GM23248 (cell line): ENCODE results near the gene BRK1. TPM values are rescaled to one million over a fixed set of nuclear protein-coding genes. Genes with fewer than 3 reads are reported as not detected.

Experiments used
- DNase-seq: peaks from one replicate; pipeline ENCODE4 v3.0.0-alpha.2; 2015
- H2AFZ ChIP-seq: fragments of 200-600 bp; sonication (generic); 2 replicates; pipeline ENCODE4 v1.6.1; 2016; ENCODE audit warnings: antibody characterized with exemption
- H3F3A ChIP-seq: fragments of 200-600 bp; sonication (generic); 2 replicates; pipeline ENCODE4 v1.6.1; 2016; ENCODE audit warnings: mild to moderate bottlenecking, antibody characterized with exemption, mixed run types; ENCODE audit not compliant: insufficient read depth
- H3K27ac ChIP-seq: fragments of 200-600 bp; sonication (generic); 2 replicates; pipeline ENCODE4 v1.5.1; 2016; ENCODE audit warnings: mild to moderate bottlenecking
- H3K27me3 ChIP-seq: fragments of 200-600 bp; sonication (generic); replicated peaks from 2 replicates; pipeline ENCODE4 v1.6.1; 2016; ENCODE audit warnings: mild to moderate bottlenecking; ENCODE audit not compliant: insufficient read depth
- H3K36me3 ChIP-seq: fragments of 200-600 bp; sonication (generic); 2 replicates; pipeline ENCODE4 v1.6.1; 2016; ENCODE audit warnings: low read depth, mild to moderate bottlenecking
- H3K4me1 ChIP-seq: fragments of 200-600 bp; sonication (generic); 2 replicates; pipeline ENCODE4 v1.6.1; 2016; ENCODE audit warnings: mild to moderate bottlenecking; ENCODE audit not compliant: insufficient read depth
- H3K4me2 ChIP-seq: fragments of 200-600 bp; sonication (generic); one replicate; pipeline ENCODE4 v1.6.1; 2016; ENCODE audit warnings: mild to moderate bottlenecking; ENCODE audit not compliant: unreplicated experiment
- H3K4me3 ChIP-seq: fragments of 200-600 bp; sonication (generic); 2 replicates; pipeline ENCODE4 v1.5.1; 2016; ENCODE audit warnings: mild to moderate bottlenecking
- H3K79me2 ChIP-seq: fragments of 200-600 bp; sonication (generic); 2 replicates; pipeline ENCODE4 v1.6.1; 2016; ENCODE audit warnings: mild to moderate bottlenecking; ENCODE audit not compliant: insufficient read depth
- H3K9ac ChIP-seq: fragments of 200-600 bp; sonication (generic); 2 replicates; pipeline ENCODE4 v1.6.1; 2016; ENCODE audit warnings: mild to moderate bottlenecking
- H3K9me2 ChIP-seq: fragments of 200-600 bp; sonication (generic); 2 replicates; pipeline ENCODE4 v1.6.1; 2016; ENCODE audit warnings: mixed run types, mild to moderate bottlenecking, moderate library complexity; ENCODE audit not compliant: insufficient read depth
- H3K9me3 ChIP-seq: fragments of 200-600 bp; sonication (generic); one replicate; pipeline ENCODE4 v1.6.1; 2017; ENCODE audit warnings: low read depth
- H4K20me1 ChIP-seq: fragments of 200-600 bp; sonication (generic); 2 replicates; pipeline ENCODE4 v1.6.0; 2016; ENCODE audit not compliant: insufficient read depth
- EZH2 ChIP-seq: fragments of 200-600 bp; sonication (generic); IDR thresholded peaks from 2 replicates; pipeline ENCODE4 v1.6.1; 2018; ENCODE audit warnings: antibody characterized with exemption, mild to moderate bottlenecking; ENCODE audit not compliant: insufficient read depth, poor library complexity, severe bottlenecking
- EZH2phosphoT487 ChIP-seq: fragments of 200-600 bp; sonication (generic); IDR thresholded peaks from 2 replicates; pipeline ENCODE4 v1.6.1; 2018; ENCODE audit warnings: antibody characterized with exemption, moderate library complexity, mild to moderate bottlenecking, low read depth; ENCODE audit not compliant: insufficient read depth
- WGBS, 2 experiments: methylation state at CpG; one replicate each; pipeline ENCODE4 v1.1.6; 2015 to 2017; ENCODE audit warnings: low lambda C conversion rate in 2 of 2, low coverage in 1 of 2; ENCODE audit errors: missing lambda C conversion rate in 2 of 2; 5-methylcytosine and 5-hydroxymethylcytosine counted together
- in situ Hi-C: fragments of 300-500 bp; cut with MboI; formaldehyde crosslinking; loops from 2 replicates; pipeline ENCODE4 v1.15.0; 2020
- polyA plus RNA-seq: library from polyadenylated mRNA; unstranded; fragments of >200 nt; fragmentation: Nextera tagmentation; extraction: Ambion mirVana; gene quantifications from 2 replicates; pipeline ENCODE4 v1.2.1, GENCODE V29; 2016
- total RNA-seq: library from RNA; depleted of rRNA; stranded (reverse); fragments of >200 nt; shearing (Covaris generic); gene quantifications from 2 replicates; pipeline ENCODE4 v1.2.3, GENCODE V29; 2014

Gene BRK1
- total and polyA plus RNA-seq, 2 experiments from 2014 or later: 180 to 293 TPM

DNA sequence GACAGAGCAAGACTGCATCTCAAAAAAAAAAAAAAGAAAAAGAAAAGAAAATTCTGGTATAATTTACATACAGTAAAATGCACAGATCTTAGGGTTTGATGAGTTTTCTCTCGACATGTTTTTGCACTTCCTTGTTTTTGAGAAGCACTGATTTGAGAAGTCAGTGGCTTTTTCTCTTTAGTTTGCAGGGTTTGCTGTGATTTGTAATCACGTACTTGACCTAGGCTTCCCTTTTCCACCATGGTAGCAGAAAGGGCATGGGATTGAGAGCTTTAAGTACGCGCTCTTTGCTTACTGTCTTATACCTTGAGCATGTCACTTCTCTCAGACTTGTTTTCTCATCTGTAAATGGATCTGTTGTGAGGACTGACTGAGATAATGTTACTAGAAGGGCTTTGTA, 30.2 kb downstream of the BRK1 start:
- H3K9ac ChIP-seq: no peak overlapping the region
- peaks cover 7% of the 10 kb centered on the region; the same call in 1 of the 2 replicates for H3F3A ChIP-seq
- H3K4me3 ChIP-seq: no peak overlapping the region
- H4K20me1 ChIP-seq: no peaks in the 10 kb centered on the region
- H3K9me3 ChIP-seq: no peaks in the 10 kb centered on the region
- peaks cover 74% of the 10 kb centered on the region for H3K79me2 ChIP-seq
- DNase-seq: no peak
- whole genome bisulfite sequencing, 2 experiments: 65 to 71% methylated on average over 4 of the region's 4 CpGs
- no peaks in the 10 kb centered on the region for H3K9me2 ChIP-seq
- H2AFZ ChIP-seq: no peak overlapping the region
- no peak overlapping the region for H3K4me2 ChIP-seq
- in situ Hi-C loops: no loop called here
- peaks cover 18% of the 10 kb centered on the region for H3K4me1 ChIP-seq
- H3K27me3 ChIP-seq: no peaks in the 10 kb centered on the region
- peaks cover 9% of the 10 kb centered on the region for H3K36me3 ChIP-seq
- no peak for TF ChIP-seq EZH2
- TF ChIP-seq EZH2phosphoT487: no peak
- no peak overlapping the region for H3K27ac ChIP-seq

DNA sequence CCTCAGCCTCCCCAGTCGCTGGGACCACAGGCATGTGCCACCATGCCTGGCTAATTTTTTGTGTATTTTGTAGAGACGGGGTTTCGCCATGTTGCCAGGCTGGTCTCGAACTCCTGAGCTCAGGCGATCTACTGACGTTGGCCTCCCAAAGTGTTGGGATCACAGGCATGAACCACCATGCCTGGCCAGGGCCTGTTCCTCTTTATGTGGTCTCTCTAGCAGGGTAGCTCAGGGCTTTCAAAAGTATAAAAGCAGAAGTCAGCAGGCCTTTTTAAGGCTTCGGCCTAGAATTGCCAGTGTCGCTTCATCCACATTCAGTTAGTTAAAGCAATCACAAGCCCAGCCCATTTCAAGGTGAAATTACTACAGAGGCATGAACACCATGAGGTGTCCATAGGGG, 33.8 kb downstream of the BRK1 start:
- H3K27ac ChIP-seq: no peak overlapping the region
- 0 out of 2 replicates have a peak, but pooled peaks cover 2% of the 10 kb centered on the region for H3K4me1 ChIP-seq
- in situ Hi-C loops: no loop called here
- no peaks in the 10 kb centered on the region for H4K20me1 ChIP-seq
- no peak for TF ChIP-seq EZH2phosphoT487
- no peak for TF ChIP-seq EZH2
- DNase-seq: no peak
- H3K9me2 ChIP-seq: no peaks in the 10 kb centered on the region
- WGBS, 2 experiments: 95% methylated on average over 8 of the region's 8 CpGs
- H3F3A ChIP-seq: peaks cover 7% of the 10 kb centered on the region; the same call in 1 of the 2 replicates
- H3K9ac ChIP-seq: no peak overlapping the region
- H3K79me2 ChIP-seq: peaks cover 51% of the 10 kb centered on the region
- H3K36me3 ChIP-seq: peaks cover 24% of the 10 kb centered on the region
- no peaks in the 10 kb centered on the region for H3K9me3 ChIP-seq
- no peak overlapping the region for H3K4me3 ChIP-seq
- H3K4me2 ChIP-seq: no peak overlapping the region
- H3K27me3 ChIP-seq: no peaks in the 10 kb centered on the region
- no peak overlapping the region for H2AFZ ChIP-seq

DNA sequence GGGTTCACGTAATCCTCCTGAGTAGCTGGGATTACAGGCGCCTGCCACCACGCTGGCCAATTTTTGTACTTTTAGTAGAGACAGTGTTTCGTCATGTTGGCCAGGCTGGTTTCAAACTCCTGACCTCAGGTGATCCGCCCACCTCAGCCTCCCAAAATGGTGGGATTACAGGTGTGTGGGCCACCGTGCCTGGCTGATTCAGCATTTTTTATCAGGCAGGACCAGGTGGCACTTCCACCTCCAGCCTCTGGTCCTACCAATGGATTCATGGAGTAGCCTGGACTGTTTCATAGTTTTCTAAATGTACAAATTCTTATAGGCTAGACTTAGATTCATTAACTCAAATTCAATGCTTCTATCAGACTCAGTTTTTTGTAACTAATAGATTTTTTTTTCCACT, 35.5 kb downstream of the BRK1 start:
- no peaks in the 10 kb centered on the region for H3K27me3 ChIP-seq
- TF ChIP-seq EZH2phosphoT487 (no peak), EZH2 (no peak)
- peaks cover 34% of the 10 kb centered on the region for H3K79me2 ChIP-seq
- peaks cover 7% of the 10 kb centered on the region; the same call in 1 of the 2 replicates for H3F3A ChIP-seq
- no peak overlapping the region for H3K4me2 ChIP-seq
- no peaks in the 10 kb centered on the region for H3K4me1 ChIP-seq
- WGBS, 2 experiments: 86 to 91% methylated on average over 6 of the region's 6 CpGs
- H3K27ac ChIP-seq: no peak overlapping the region
- H3K9ac ChIP-seq: no peak overlapping the region
- peaks cover 27% of the 10 kb centered on the region for H3K36me3 ChIP-seq
- no peaks in the 10 kb centered on the region for H3K9me3 ChIP-seq
- DNase-seq: no peak
- H3K4me3 ChIP-seq: no peak overlapping the region
- H3K9me2 ChIP-seq: no peaks in the 10 kb centered on the region
- H2AFZ ChIP-seq: no peak overlapping the region
- H4K20me1 ChIP-seq: no peaks in the 10 kb centered on the region
- in situ Hi-C loops: no loop called here

DNA sequence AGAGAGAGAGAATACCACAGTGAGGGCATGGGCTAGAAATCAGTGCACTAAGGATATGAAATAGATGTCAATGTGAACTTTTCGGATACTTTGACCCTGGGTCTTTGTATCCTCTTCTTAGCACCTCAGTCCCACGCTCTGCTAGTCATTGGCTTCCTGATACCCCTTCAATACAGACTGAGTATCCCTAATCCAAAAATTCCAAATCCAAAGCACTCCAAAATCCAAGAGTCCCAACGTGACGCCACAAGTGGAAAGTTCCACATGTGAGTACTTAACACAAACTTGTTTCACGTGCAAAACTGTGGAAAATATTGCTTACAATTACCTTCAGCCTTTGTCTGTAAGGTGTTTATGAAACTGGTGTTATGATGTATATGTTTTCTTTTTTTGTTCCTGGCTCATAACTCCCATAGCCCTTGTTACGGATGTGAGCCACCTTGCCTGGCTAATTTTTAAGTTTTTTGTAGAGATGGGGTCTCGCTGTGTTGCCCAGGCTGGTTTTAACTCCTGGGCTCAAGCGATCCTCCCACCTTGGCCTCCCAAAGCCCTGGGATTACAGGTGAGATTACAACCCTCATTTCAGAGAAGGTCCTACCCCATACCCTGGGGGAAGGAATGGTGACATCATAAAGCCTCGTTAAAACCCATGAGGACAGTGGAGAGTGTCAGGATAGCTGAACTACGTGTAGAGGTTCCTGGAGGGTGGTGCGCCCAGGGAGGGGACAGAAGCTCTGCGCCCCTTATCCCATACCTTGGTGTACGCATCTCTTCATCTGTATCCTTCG, 39.1 kb downstream of the BRK1 start:
- no peak overlapping the region for H3K9ac ChIP-seq
- 0 out of 2 replicates have a peak, but pooled peaks cover 2% of the 10 kb centered on the region for H3K79me2 ChIP-seq
- no peak overlapping the region for H2AFZ ChIP-seq
- H3K4me2 ChIP-seq: no peak overlapping the region
- H3F3A ChIP-seq: peaks cover 13% of the 10 kb centered on the region; the same call in 1 of the 2 replicates
- no peak for TF ChIP-seq EZH2
- no peaks in the 10 kb centered on the region for H4K20me1 ChIP-seq
- no peaks in the 10 kb centered on the region for H3K9me3 ChIP-seq
- 86 to 87% methylated on average over 14 of the region's 14 CpGs for WGBS, 2 experiments
- no peaks in the 10 kb centered on the region for H3K27me3 ChIP-seq
- DNase-seq: no peak
- H3K9me2 ChIP-seq: no peaks in the 10 kb centered on the region
- H3K36me3 ChIP-seq: peaks cover 27% of the 10 kb centered on the region
- in situ Hi-C loops: no loop called here
- no peaks in the 10 kb centered on the region for H3K4me1 ChIP-seq
- no peak overlapping the region for H3K27ac ChIP-seq
- no peak overlapping the region for H3K4me3 ChIP-seq
